ENCODE measurements around the gene ARHGAP22. TPM values are rescaled to one million over a fixed set of nuclear protein-coding genes. Genes with fewer than 3 reads are reported as not detected.

The ARHGAP22 gene
- total and polyA plus RNA-seq, 2 experiments from 2014 or later = 3.2 to 7.8 TPM

GRCh38 chr10:48523212-48523819 lies 81.6 kb downstream of the ARHGAP22 start:
- peaks cover 4% of the 10 kb centered on the region for H3K27me3 ChIP-seq
- no peaks in the 10 kb centered on the region for H3K36me3 ChIP-seq
- DNase-seq (ENCODE audit: low read depth in 1 of 2, low spot score in 1 of 2) = peak; percentile 62 to 96
- peak overlapping the region; percentile 61 for H3K4me3 ChIP-seq
- H3K27ac ChIP-seq = no peak overlapping the region
- no peaks in the 10 kb centered on the region for H3K9me3 ChIP-seq (ENCODE audit: low read depth)
- no peak for TF ChIP-seq CTCF (IDR thresholded peaks at IDR 0.05; ENCODE audit: low read depth, low read length)
- H3K4me1 ChIP-seq (ENCODE audit: low read depth) = no peaks in the 10 kb centered on the region

GRCh38 chr10:48522011-48522765 lies 82.7 kb downstream of the ARHGAP22 start:
- no peaks in the 10 kb centered on the region for H3K4me1 ChIP-seq (ENCODE audit: low read depth)
- H3K4me3 ChIP-seq = no peak overlapping the region
- peaks cover 4% of the 10 kb centered on the region for H3K27me3 ChIP-seq
- H3K9me3 ChIP-seq (ENCODE audit: low read depth) = no peaks in the 10 kb centered on the region
- no peaks in the 10 kb centered on the region for H3K36me3 ChIP-seq
- no peak overlapping the region for H3K27ac ChIP-seq
- no peak for DNase-seq (ENCODE audit: low read depth in 1 of 2, low spot score in 1 of 2)
- no peak for TF ChIP-seq CTCF (IDR thresholded peaks at IDR 0.05; ENCODE audit: low read depth, low read length)

- Histone ChIP-seq H3K4me1 (ENCODE audit: low read depth) (no peaks in the 10 kb centered on the region), H3K27me3 (peaks cover 4% of the 10 kb centered on the region), H3K36me3 (no peaks in the 10 kb centered on the region), H3K9me3 (ENCODE audit: low read depth) (no peaks in the 10 kb centered on the region), H3K4me3 (no peak overlapping the region), H3K27ac (no peak overlapping the region)
- no peak for DNase-seq (ENCODE audit: low read depth in 1 of 2, low spot score in 1 of 2)
- no peak for TF ChIP-seq CTCF (IDR thresholded peaks at IDR 0.05; ENCODE audit: low read depth, low read length)
Observed at GRCh38 chr10:48520594-48520993, 84.3 kb downstream of the ARHGAP22 start.

- H3K9me3 ChIP-seq (ENCODE audit: low read depth) = no peaks in the 10 kb centered on the region
- no peaks in the 10 kb centered on the region for H3K36me3 ChIP-seq
- H3K4me3 ChIP-seq = no peak overlapping the region
- peaks cover 4% of the 10 kb centered on the region for H3K27me3 ChIP-seq
- no peak for DNase-seq (ENCODE audit: low read depth in 1 of 2, low spot score in 1 of 2)
- H3K27ac ChIP-seq = no peak overlapping the region
- TF ChIP-seq CTCF (IDR thresholded peaks at IDR 0.05; ENCODE audit: low read depth, low read length) = no peak
- H3K4me1 ChIP-seq (ENCODE audit: low read depth) = no peaks in the 10 kb centered on the region
Observed at GRCh38 chr10:48520184-48520506, 84.7 kb downstream of the ARHGAP22 start.

- Histone ChIP-seq H3K27me3 (peaks cover 4% of the 10 kb centered on the region), H3K4me3 (no peak overlapping the region), H3K9me3 (ENCODE audit: low read depth) (no peaks in the 10 kb centered on the region), H3K36me3 (no peaks in the 10 kb centered on the region), H3K27ac (no peak overlapping the region), H3K4me1 (ENCODE audit: low read depth) (no peaks in the 10 kb centered on the region)
- TF ChIP-seq CTCF (IDR thresholded peaks at IDR 0.05; ENCODE audit: low read depth, low read length) = no peak
- DNase-seq (ENCODE audit: low read depth in 1 of 2, low spot score in 1 of 2) = no peak
Observed at GRCh38 chr10:48519481-48520183, 85.2 kb downstream of the ARHGAP22 start.
